Mucosa of descending colon (tissue), 3 donors: ENCODE results near the gene PDE6D. TPM values are rescaled to one million over a fixed set of nuclear protein-coding genes. Genes with fewer than 3 reads are reported as not detected.

Experiments
- ATAC-seq: fragments of 200-7000 bp; cut with Tn5 transposase; one replicate; pipeline ENCODE4 v1.9.1; 2020; ENCODE audit warnings: mild to moderate bottlenecking, moderate library complexity
- DNase-seq, 3 donors: peaks; one replicate each; pipeline ENCODE4 v3.0.0-alpha.2; 2020
- H3K36me3 ChIP-seq: fragments of 200-600 bp; one replicate; pipeline ENCODE4 v1.8.0; 2021; ENCODE audit warnings: low read depth, mild to moderate bottlenecking
- H3K4me1 ChIP-seq: fragments of 200-600 bp; one replicate; pipeline ENCODE4 v1.8.0; 2021; ENCODE audit warnings: low read depth, mild to moderate bottlenecking
- H3K4me3 ChIP-seq: fragments of 200-600 bp; one replicate; pipeline ENCODE4 v1.8.0; 2021; ENCODE audit warnings: mild to moderate bottlenecking
- H3K9me3 ChIP-seq: fragments of 200-600 bp; one replicate; pipeline ENCODE4 v1.8.0; 2021; ENCODE audit warnings: mild to moderate bottlenecking
- CTCF ChIP-seq: fragments of 200-600 bp; IDR thresholded peaks from one replicate; pipeline ENCODE4 v1.8.0; 2022; ENCODE audit warnings: antibody characterized with exemption, mild to moderate bottlenecking
- intact Hi-C, 2 donors: fragments of 100-400 bp; cut with DNase I in 1 of 2; cut with micrococcal nuclease in 1 of 2; formaldehyde crosslinking; loops; one replicate each; pipeline versions ENCODE4 v1.11.0 to v1.11.1; 2022; cut with DNase I, micrococcal nuclease
- total RNA-seq, 3 donors: library from RNA; stranded (reverse); fragmentation: NEBNext Ultra II Directional in 2 of 3; extraction: Animal tissue kit (Norgen Biotek cat#: 25700) in 2 of 3; gene quantifications; one replicate each; pipeline versions ENCODE4 v1.2.1 to v1.2.4, GENCODE V29; 2021 to 2023
- donor health status: DM: no; HTN: no; CAD: no; lungs with moderate emphysema.
- donor health status: DM: no; HTN: no; CAD: no.
- donor health status: DM: no; HTN: yes; CAD: no.

Gene PDE6D
- total RNA-seq, 3 donors from 2014 or later, result 17.6 to 21.8 (median 18.6) TPM

DNA sequence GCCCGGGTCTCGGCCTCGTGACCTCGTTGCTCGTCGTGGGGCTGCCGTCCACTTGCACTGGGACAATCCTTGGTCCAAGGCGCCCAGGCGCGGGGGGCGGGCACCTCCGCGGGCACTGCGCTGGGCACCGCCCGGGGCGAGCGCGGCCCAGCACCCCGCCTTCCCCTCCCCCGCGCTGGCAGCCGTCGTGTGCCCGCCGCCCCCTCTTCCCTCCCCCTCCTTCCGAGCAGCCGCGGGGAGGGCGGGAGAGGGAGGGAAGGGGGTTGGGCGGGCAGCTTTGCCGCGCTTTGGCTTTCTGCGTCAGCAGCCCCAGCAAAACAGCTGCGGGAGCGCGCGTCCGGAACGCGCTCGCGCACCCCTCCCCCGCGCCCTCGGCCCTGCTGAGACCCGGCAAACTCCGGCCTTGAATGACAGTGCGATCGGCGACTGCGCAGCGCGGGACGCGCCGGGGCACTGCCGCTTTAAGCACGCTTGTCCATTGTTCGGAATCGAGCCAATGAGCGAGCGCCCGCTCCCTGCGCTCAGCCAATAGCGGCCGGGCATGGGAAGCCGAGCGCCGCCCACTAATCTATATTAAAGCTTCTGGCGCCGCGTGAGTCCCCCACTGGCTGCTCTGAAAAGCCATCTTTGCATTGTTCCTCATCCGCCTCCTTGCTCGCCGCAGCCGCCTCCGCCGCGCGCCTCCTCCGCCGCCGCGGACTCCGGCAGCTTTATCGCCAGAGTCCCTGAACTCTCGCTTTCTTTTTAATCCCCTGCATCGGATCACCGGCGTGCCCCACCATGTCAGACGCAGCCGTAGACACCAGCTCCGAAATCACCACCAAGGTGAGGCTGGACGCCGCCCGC is 72.9 kb downstream of the PDE6D start, which contains the start of gene PTMA:
Gene PTMA, plus strand, starts transcription at position 599 of the 846 bp plus-strand sequence. Its CDS starts 182 bp downstream, at position 781.
- intact Hi-C loops, result no loop called here
- Histone ChIP-seq H3K4me3 (peak within 1 kb of the TSS; percentile 100), H3K9me3 (no peaks in the 10 kb centered on the region), H3K4me1 (peaks cover 20% of the 10 kb centered on the region), H3K36me3 (peaks cover 5% of the 10 kb centered on the region)
- ATAC-seq (peak; percentile 70), DNase-seq (peak; percentile 99 to 100 (median 99))
- TF ChIP-seq CTCF, result no peak

GRCh38 chr2:231707625-231707926 is 73.5 kb downstream of the PDE6D start:
- Histone ChIP-seq H3K4me1 (peaks cover 20% of the 10 kb centered on the region), H3K36me3 (peaks cover 5% of the 10 kb centered on the region), H3K9me3 (no peaks in the 10 kb centered on the region), H3K4me3 (peak overlapping the region; percentile 21)
- peak in 1 of 3 donors; percentile 77 for DNase-seq
- no peak for TF ChIP-seq CTCF
- intact Hi-C loops, result no loop called here
- no peak for ATAC-seq

GRCh38 chr2:231706731-231707624 is 74.1 kb downstream of the PDE6D start:
- DNase-seq, result peak; percentile 97 to 98 (median 98)
- peaks cover 14% of the 10 kb centered on the region for H3K4me1 ChIP-seq
- peaks cover 5% of the 10 kb centered on the region for H3K36me3 ChIP-seq
- peak; percentile 65 for ATAC-seq
- no peaks in the 10 kb centered on the region for H3K9me3 ChIP-seq
- intact Hi-C loops, result no loop called here
- TF ChIP-seq CTCF, result peak; percentile 83
- peak overlapping the region; percentile 74 for H3K4me3 ChIP-seq

DNA sequence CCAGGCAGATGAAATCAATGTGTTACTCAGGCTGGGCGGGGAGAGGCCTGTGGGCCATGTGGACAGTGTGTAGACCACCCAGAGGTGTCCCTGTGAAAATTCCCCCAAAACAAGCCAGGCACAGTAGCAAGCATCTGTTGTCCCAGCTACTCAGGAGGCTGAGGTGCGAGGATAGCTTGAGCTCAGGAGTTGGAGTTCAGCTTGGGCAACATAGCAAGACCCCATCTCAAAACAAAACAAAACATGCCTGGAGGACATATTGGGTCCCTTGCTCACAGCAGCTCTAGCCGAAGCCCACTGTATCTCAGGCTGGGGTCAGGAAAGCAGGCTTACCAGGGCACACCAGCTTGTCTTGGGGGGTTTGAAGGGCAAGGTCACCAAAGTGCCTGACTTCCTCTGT is 77.1 kb downstream of the PDE6D start:
- Histone ChIP-seq H3K4me1 (peaks cover 3% of the 10 kb centered on the region), H3K4me3 (no peak overlapping the region), H3K9me3 (no peaks in the 10 kb centered on the region), H3K36me3 (peaks cover 5% of the 10 kb centered on the region)
- intact Hi-C loops, result no loop called here
- DNase-seq (no peak), ATAC-seq (no peak)
- no peak for TF ChIP-seq CTCF

- H3K36me3 ChIP-seq, result no peaks in the 10 kb centered on the region
- no peak overlapping the region for H3K4me3 ChIP-seq
- TF ChIP-seq CTCF, result no peak
- DNase-seq, result no peak
- no peak for ATAC-seq
- no peaks in the 10 kb centered on the region for H3K9me3 ChIP-seq
- intact Hi-C loops, result no loop called here
- H3K4me1 ChIP-seq, result no peaks in the 10 kb centered on the region
These were observed 79.4 kb downstream of the PDE6D start for GRCh38 chr2:231701456-231702373.
